Activated naive CD4-positive, alpha-beta T cell treated with anti-CD3 and anti-CD28 coated beads, Interleukin-2, amount 50 U/mL, for 24 hours (primary cell): Measurements from ENCODE around the gene ITGB1BP1.
"Not testable (repeated sequence)": the region's sequence is repeated elsewhere in the genome, so short reads cannot be mapped to it uniquely, and the experiment has no call there.

ENCODE experiments used
- H3K27ac Mint-ChIP-seq: one replicate; pipeline ENCODE4 v1.8.0; 2021; ENCODE audit warnings: mild to moderate bottlenecking, mixed read lengths
- H3K27me3 Mint-ChIP-seq: one replicate; pipeline ENCODE4 v1.8.0; 2021; ENCODE audit warnings: mixed read lengths
- H3K36me3 Mint-ChIP-seq: one replicate; pipeline ENCODE4 v1.8.0; 2021; ENCODE audit warnings: mixed read lengths
- H3K4me1 Mint-ChIP-seq: one replicate; pipeline ENCODE4 v1.8.0; 2021; ENCODE audit warnings: mixed read lengths
- H3K4me3 Mint-ChIP-seq: one replicate; pipeline ENCODE4 v1.8.0; 2021; ENCODE audit warnings: mild to moderate bottlenecking, mixed read lengths
- H3K9me3 Mint-ChIP-seq: one replicate; pipeline ENCODE4 v1.8.0; 2021; ENCODE audit warnings: mixed read lengths

The ITGB1BP1 gene

GRCh38 chr2:9415516-9416169 is 7.7 kb downstream of the ITGB1BP1 start:
- no peak overlapping the region for H3K27ac Mint-ChIP-seq
- H3K36me3 Mint-ChIP-seq, result peaks cover 4% of the 10 kb centered on the region
- peaks cover 48% of the 10 kb centered on the region for H3K4me1 Mint-ChIP-seq
- H3K9me3 Mint-ChIP-seq, result no peaks in the 10 kb centered on the region
- H3K27me3 Mint-ChIP-seq, result no peaks in the 10 kb centered on the region
- H3K4me3 Mint-ChIP-seq, result no peak overlapping the region

- Mint-ChIP-seq H3K4me1 (peaks cover 20% of the 10 kb centered on the region), H3K9me3 (no peaks in the 10 kb centered on the region), H3K27ac (no peak overlapping the region), H3K36me3 (peaks cover 1% of the 10 kb centered on the region), H3K27me3 (no peaks in the 10 kb centered on the region), H3K4me3 (no peak overlapping the region)
Observed at GRCh38 chr2:9412781-9413180, 10.5 kb downstream of the ITGB1BP1 start.

GRCh38 chr2:9410108-9410507 is 13.2 kb downstream of the ITGB1BP1 start:
- no peak overlapping the region for H3K4me3 Mint-ChIP-seq
- H3K27ac Mint-ChIP-seq, result no peak overlapping the region
- H3K9me3 Mint-ChIP-seq, result no peaks in the 10 kb centered on the region
- H3K27me3 Mint-ChIP-seq, result no peaks in the 10 kb centered on the region
- H3K36me3 Mint-ChIP-seq, result peaks cover 4% of the 10 kb centered on the region
- peaks cover 3% of the 10 kb centered on the region for H3K4me1 Mint-ChIP-seq

- Mint-ChIP-seq H3K27me3 (no peaks in the 10 kb centered on the region), H3K27ac (no peak overlapping the region), H3K4me1 (no peaks in the 10 kb centered on the region), H3K36me3 (peaks cover 4% of the 10 kb centered on the region), H3K4me3 (no peak overlapping the region), H3K9me3 (no peaks in the 10 kb centered on the region)
Observed at GRCh38 chr2:9408641-9409151, 14.6 kb downstream of the ITGB1BP1 start.

- Mint-ChIP-seq H3K27ac (no peak overlapping the region), H3K36me3 (peaks cover 4% of the 10 kb centered on the region), H3K9me3 (no peaks in the 10 kb centered on the region)
Observed at GRCh38 chr2:9407363-9407811, 15.9 kb downstream of the ITGB1BP1 start.

GRCh38 chr2:9406529-9407362 is 16.6 kb downstream of the ITGB1BP1 start:
- Mint-ChIP-seq H3K36me3 (peaks cover 4% of the 10 kb centered on the region), H3K27me3 (no peaks in the 10 kb centered on the region), H3K9me3 (no peaks in the 10 kb centered on the region), H3K4me3 (no peak overlapping the region), H3K27ac (peak overlapping the region; percentile 18), H3K4me1 (no peaks in the 10 kb centered on the region)

More at GRCh38 chr2:9407363-9407811, 15.9 kb downstream of the ITGB1BP1 start:
- Mint-ChIP-seq H3K4me3 (no peak overlapping the region), H3K27me3 (no peaks in the 10 kb centered on the region), H3K4me1 (no peaks in the 10 kb centered on the region)

- Mint-ChIP-seq H3K36me3 (peaks cover 4% of the 10 kb centered on the region), H3K27me3 (no peaks in the 10 kb centered on the region), H3K4me3 (no peak overlapping the region), H3K27ac (no peak overlapping the region), H3K9me3 (no peaks in the 10 kb centered on the region), H3K4me1 (no peaks in the 10 kb centered on the region)
Observed at GRCh38 chr2:9405636-9406035, 17.7 kb downstream of the ITGB1BP1 start.

- Mint-ChIP-seq H3K27ac (no peak overlapping the region), H3K4me3 (no peak overlapping the region)
Observed at GRCh38 chr2:9404451-9404850, 18.9 kb downstream of the ITGB1BP1 start.

GRCh38 chr2:9403924-9404323 is 19.4 kb downstream of the ITGB1BP1 start:
- Mint-ChIP-seq H3K4me1 (no peaks in the 10 kb centered on the region), H3K9me3 (no peaks in the 10 kb centered on the region), H3K4me3 (no peak overlapping the region), H3K27ac (no peak overlapping the region), H3K36me3 (peaks cover 3% of the 10 kb centered on the region), H3K27me3 (no peaks in the 10 kb centered on the region)

More at GRCh38 chr2:9404451-9404850, 18.9 kb downstream of the ITGB1BP1 start:
- H3K4me1 Mint-ChIP-seq, result no peaks in the 10 kb centered on the region
- H3K27me3 Mint-ChIP-seq, result no peaks in the 10 kb centered on the region
- peaks cover 4% of the 10 kb centered on the region for H3K36me3 Mint-ChIP-seq
- H3K9me3 Mint-ChIP-seq, result no peaks in the 10 kb centered on the region

- Mint-ChIP-seq H3K9me3 (no peaks in the 10 kb centered on the region), H3K27me3 (no peaks in the 10 kb centered on the region), H3K4me1 (no peaks in the 10 kb centered on the region), H3K36me3 (peaks cover 2% of the 10 kb centered on the region), H3K4me3 (no peak overlapping the region), H3K27ac (no peak overlapping the region)
Observed at GRCh38 chr2:9401646-9402371, 21.5 kb downstream of the ITGB1BP1 start.

- H3K9me3 Mint-ChIP-seq, result no peaks in the 10 kb centered on the region
- H3K27ac Mint-ChIP-seq, result no peak overlapping the region
- H3K4me3 Mint-ChIP-seq, result no peak overlapping the region
- no peaks in the 10 kb centered on the region for H3K4me1 Mint-ChIP-seq
- no peaks in the 10 kb centered on the region for H3K27me3 Mint-ChIP-seq
- no peaks in the 10 kb centered on the region for H3K36me3 Mint-ChIP-seq
Observed at GRCh38 chr2:9401059-9401547, 22.2 kb downstream of the ITGB1BP1 start.

GRCh38 chr2:9400268-9401058 is 22.9 kb downstream of the ITGB1BP1 start:
- H3K27ac Mint-ChIP-seq, result no peak overlapping the region
- no peaks in the 10 kb centered on the region for H3K9me3 Mint-ChIP-seq
- H3K36me3 Mint-ChIP-seq, result no peaks in the 10 kb centered on the region
- H3K4me3 Mint-ChIP-seq, result no peak overlapping the region
- no peaks in the 10 kb centered on the region for H3K27me3 Mint-ChIP-seq
- no peaks in the 10 kb centered on the region for H3K4me1 Mint-ChIP-seq

- no peaks in the 10 kb centered on the region for H3K27me3 Mint-ChIP-seq
- H3K4me3 Mint-ChIP-seq, result no peak overlapping the region
- no peaks in the 10 kb centered on the region for H3K9me3 Mint-ChIP-seq
- H3K36me3 Mint-ChIP-seq, result no peaks in the 10 kb centered on the region
- H3K4me1 Mint-ChIP-seq, result no peaks in the 10 kb centered on the region
- H3K27ac Mint-ChIP-seq, result no peak overlapping the region
Observed at GRCh38 chr2:9398881-9399780, 24.2 kb downstream of the ITGB1BP1 start.

- not testable (repeated sequence) for H3K4me3 Mint-ChIP-seq, H3K9me3 Mint-ChIP-seq, H3K27me3 Mint-ChIP-seq, H3K27ac Mint-ChIP-seq, H3K4me1 Mint-ChIP-seq, H3K36me3 Mint-ChIP-seq
Observed at GRCh38 chr2:9398251-9398650, 25.1 kb downstream of the ITGB1BP1 start.
